Measurements from ENCODE around the gene MAP3K21.

DNA sequence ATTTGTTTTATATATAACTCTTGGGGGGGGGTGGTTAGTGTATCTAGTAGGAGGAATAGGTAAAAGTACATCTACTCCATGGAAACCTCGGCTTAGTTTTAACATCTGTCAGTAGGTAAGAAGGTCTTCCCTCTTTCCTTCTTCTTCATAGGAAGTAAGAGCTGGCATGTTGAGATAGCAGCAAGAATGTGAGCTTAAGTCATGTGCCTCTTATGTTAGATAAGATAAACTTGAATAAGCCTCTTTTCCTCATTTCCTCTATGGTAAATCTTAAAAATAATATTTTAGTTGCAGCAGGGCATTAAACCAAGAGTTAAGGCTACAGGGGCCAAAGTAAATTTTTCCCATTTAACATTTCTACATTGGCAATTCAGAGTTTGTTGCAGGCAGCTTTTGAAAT lies 100.4 kb downstream of the MAP3K21 start:
- TF ChIP-seq, protein P1, sequence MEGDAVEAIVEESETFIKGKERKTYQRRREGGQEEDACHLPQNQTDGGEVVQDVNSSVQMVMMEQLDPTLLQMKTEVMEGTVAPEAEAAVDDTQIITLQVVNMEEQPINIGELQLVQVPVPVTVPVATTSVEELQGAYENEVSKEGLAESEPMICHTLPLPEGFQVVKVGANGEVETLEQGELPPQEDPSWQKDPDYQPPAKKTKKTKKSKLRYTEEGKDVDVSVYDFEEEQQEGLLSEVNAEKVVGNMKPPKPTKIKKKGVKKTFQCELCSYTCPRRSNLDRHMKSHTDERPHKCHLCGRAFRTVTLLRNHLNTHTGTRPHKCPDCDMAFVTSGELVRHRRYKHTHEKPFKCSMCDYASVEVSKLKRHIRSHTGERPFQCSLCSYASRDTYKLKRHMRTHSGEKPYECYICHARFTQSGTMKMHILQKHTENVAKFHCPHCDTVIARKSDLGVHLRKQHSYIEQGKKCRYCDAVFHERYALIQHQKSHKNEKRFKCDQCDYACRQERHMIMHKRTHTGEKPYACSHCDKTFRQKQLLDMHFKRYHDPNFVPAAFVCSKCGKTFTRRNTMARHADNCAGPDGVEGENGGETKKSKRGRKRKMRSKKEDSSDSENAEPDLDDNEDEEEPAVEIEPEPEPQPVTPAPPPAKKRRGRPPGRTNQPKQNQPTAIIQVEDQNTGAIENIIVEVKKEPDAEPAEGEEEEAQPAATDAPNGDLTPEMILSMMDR (IDR thresholded peaks at IDR 0.05 in 8 of 11, conservative IDR thresholded peaks at IDR 0.05 in 3 of 11) = no peak
- no peak for TF ChIP-seq POLR2A (IDR thresholded peaks at IDR 0.05)
- no peak for TF ChIP-seq POLR2AphosphoS5 (IDR thresholded peaks at IDR 0.05)

Data from spleen (tissue), 7 donors.